ENCODE measurements around the gene MISP3. TPM values are rescaled to one million over a fixed set of nuclear protein-coding genes. Genes with fewer than 3 reads are reported as not detected.

Gene MISP3
- total RNA-seq, 1 experiment from 2014 or later = 3.2 TPM

DNA sequence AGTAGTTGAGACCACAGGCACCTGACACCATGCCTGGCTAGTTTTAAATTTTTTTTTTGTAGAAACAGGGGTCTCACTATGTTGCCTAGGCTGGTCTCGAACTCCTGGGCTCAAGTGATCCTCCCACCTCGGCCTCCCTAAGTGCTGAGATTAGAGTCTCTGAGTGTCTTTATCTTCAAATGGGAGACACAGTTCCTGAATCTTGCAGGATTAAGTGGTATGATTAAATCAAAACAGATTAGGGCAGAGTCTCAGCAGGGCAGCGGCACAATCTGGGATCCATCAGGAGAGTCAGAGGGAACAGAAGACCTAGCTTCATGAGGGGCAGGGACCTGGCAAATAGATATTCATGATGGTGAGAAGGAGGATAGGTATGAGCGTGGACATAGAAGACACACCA lies 43.7 kb upstream of the MISP3 start (continued):
- no peak for TF ChIP-seq ATF6 (CRISPR knock-in tag; IDR thresholded peaks at IDR 0.05)

DNA sequence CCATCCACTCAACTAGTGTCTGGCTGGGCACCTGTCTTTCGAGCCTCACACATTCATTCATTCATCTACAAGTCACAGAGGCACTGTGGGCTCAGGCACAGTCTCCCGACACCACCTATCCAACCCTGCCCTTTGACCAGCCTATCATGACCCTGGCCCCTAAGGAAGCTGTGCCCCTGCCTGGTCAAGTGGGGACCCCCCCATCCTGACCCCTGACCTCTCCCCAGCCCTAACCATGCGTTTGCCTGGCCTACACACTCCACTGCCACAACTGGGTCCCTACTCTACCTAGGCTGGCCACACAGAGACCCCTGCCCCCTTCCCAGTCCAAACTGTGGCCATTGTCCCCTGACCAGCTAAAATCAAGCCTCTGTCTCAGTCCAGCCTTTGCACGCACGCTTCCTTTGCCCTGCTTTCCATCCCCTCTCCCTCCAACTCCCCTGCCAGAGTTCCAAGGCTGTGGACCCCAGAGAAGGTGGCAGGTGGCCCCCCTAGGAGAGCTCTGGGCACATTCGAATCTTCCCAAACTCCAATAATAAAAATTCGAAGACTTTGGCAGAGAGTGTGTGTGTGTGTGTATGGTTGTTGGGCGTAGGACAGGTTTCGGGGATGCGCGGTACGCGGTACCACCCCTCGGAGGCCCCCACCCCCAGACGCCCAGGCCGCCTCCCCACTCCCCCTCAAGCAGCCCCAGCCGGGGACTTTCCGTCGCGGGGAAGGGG lies 41.4 kb upstream of the MISP3 start:
- Mint-ChIP-seq H3K4me3 (peak overlapping the region; percentile 77), H3K9me3 (no peaks in the 10 kb centered on the region), H3K27ac (no peak overlapping the region), H3K4me1 (peaks cover 5% of the 10 kb centered on the region), H3K36me3 (no peaks in the 10 kb centered on the region), H3K27me3 (ENCODE audit: low read depth) (peaks cover 15% of the 10 kb centered on the region)
- ChIA-PET POLR2A (interaction anchor here (0.8 to 1.9 kb wide), 7 partner anchors 11 to 78 kb away, joined by 3 to 8 read pairs (median 5); partner anchors contain the start of genes DCAF15 and RFX1), CTCF (interaction anchor here (0.8 to 3.9 kb wide), 38 partner anchors 9 to 300 kb away, joined by 3 to 42 read pairs (median 7); partner anchors contain the start of genes DCAF15, MISP3, PODNL1 and RFX1)
- DNase-seq (ENCODE audit: low spot score) (no peak), ATAC-seq (no peak)
- TF ChIP-seq, protein P1, sequence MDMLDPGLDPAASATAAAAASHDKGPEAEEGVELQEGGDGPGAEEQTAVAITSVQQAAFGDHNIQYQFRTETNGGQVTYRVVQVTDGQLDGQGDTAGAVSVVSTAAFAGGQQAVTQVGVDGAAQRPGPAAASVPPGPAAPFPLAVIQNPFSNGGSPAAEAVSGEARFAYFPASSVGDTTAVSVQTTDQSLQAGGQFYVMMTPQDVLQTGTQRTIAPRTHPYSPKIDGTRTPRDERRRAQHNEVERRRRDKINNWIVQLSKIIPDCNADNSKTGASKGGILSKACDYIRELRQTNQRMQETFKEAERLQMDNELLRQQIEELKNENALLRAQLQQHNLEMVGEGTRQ (CRISPR knock-in tag; IDR thresholded peaks at IDR 0.05) = no peak
- TF ChIP-seq ATF6 (CRISPR knock-in tag; IDR thresholded peaks at IDR 0.05) (no peak), ZNF317 (CRISPR knock-in tag; IDR thresholded peaks at IDR 0.05; ENCODE audit: borderline replicate concordance, low read depth) (no peak), ZNF512 (CRISPR knock-in tag; IDR thresholded peaks at IDR 0.05; ENCODE audit: borderline replicate concordance) (no peak), E2F5 (CRISPR knock-in tag; IDR thresholded peaks at IDR 0.05) (no peak), TEAD1 (CRISPR knock-in tag; IDR thresholded peaks at IDR 0.05) (no peak), HMGA2 (CRISPR knock-in tag; IDR thresholded peaks at IDR 0.05) (no peak), NR1H2 (CRISPR knock-in tag; IDR thresholded peaks at IDR 0.05) (no peak), IRF1 (CRISPR knock-in tag; IDR thresholded peaks at IDR 0.05) (no peak)

- ChIA-PET CTCF (interaction anchor here (0.7 to 3.9 kb wide), 40 partner anchors 10 to 331 kb away, joined by 3 to 42 read pairs (median 6); partner anchors contain the start of genes DCAF15, MISP3, PODNL1 and RFX1), POLR2A (interaction anchor here (0.6 to 1.9 kb wide), 8 partner anchors 10 to 79 kb away, joined by 3 to 8 read pairs (median 4); partner anchors contain the start of genes DCAF15 and RFX1)
- peak; percentile 80 for DNase-seq (ENCODE audit: low spot score)
- H3K9me3 Mint-ChIP-seq = no peaks in the 10 kb centered on the region
- H3K27ac Mint-ChIP-seq = 0 out of 2 replicates have a peak within 1 kb of the TSS, but pooled peaks have one; percentile 53
- ATAC-seq = peak; percentile 76
- H3K4me1 Mint-ChIP-seq = peaks cover 5% of the 10 kb centered on the region
- H3K27me3 Mint-ChIP-seq (ENCODE audit: low read depth) = peaks cover 15% of the 10 kb centered on the region
- H3K36me3 Mint-ChIP-seq = no peaks in the 10 kb centered on the region
- peak within 1 kb of the TSS; percentile 77 for H3K4me3 Mint-ChIP-seq
- TF ChIP-seq MAX (CRISPR knock-in tag; IDR thresholded peaks at IDR 0.05) (peak; percentile 54; the same call in 1 of the 2 replicates), FOXP1 (CRISPR knock-in tag; IDR thresholded peaks at IDR 0.05; ENCODE audit: borderline replicate concordance) (0 out of 2 replicates have a peak, but pooled peaks have one; percentile 20), KAT7 (CRISPR knock-in tag; IDR thresholded peaks at IDR 0.05; ENCODE audit: borderline replicate concordance) (0 out of 2 replicates have a peak, but pooled peaks have one; percentile 23), SOX15 (CRISPR knock-in tag; IDR thresholded peaks at IDR 0.05) (no peak), ZNF232 (CRISPR knock-in tag; IDR thresholded peaks at IDR 0.05) (no peak), JUN (CRISPR knock-in tag; IDR thresholded peaks at IDR 0.05) (peak; percentile 68; the same call in 1 of the 2 replicates), ZBTB21 (CRISPR knock-in tag; IDR thresholded peaks at IDR 0.05; ENCODE audit: borderline replicate concordance) (peak; percentile 45; the same call in 1 of the 2 replicates), IRF1 (CRISPR knock-in tag; IDR thresholded peaks at IDR 0.05) (peak; percentile 48; the same call in 1 of the 2 replicates), TEAD4 (CRISPR knock-in tag; IDR thresholded peaks at IDR 0.05) (0 out of 2 replicates have a peak, but pooled peaks have one; percentile 38), ZNF219 (CRISPR knock-in tag; IDR thresholded peaks at IDR 0.05; ENCODE audit: borderline replicate concordance) (no peak)
Observed at GRCh38 chr19:14031719-14032480, 40.7 kb upstream of the MISP3 start, which contains the start of gene IL27RA. TSS of gene IL27RA (plus strand) at chr19:14031762. CDS start at chr19:14031873, 111 bp downstream.
